Ovary (tissue), 9 donors: ENCODE data around the gene MYO9B. TPM values are rescaled to one million over a fixed set of nuclear protein-coding genes. Genes with fewer than 3 reads are reported as not detected.

Source experiments
- DNase-seq, 5 donors: peaks; one replicate each; pipeline ENCODE4 v3.0.0-alpha.2; 2019 to 2020
- H3K27ac ChIP-seq, 2 donors: fragments of 200-600 bp; one replicate each; pipeline versions ENCODE4 v1.5.1 to v1.8.0; 2019 to 2022
- H3K27me3 ChIP-seq: fragments of 200-600 bp; one replicate; pipeline ENCODE4 v1.8.0; 2022
- H3K36me3 ChIP-seq: fragments of 200-600 bp; sonication (generic); one replicate; pipeline ENCODE4 v1.5.1; 2019
- H3K4me1 ChIP-seq: one replicate; pipeline ENCODE4 v1.8.1; 2013; ENCODE audit warnings: mild to moderate bottlenecking, moderate library complexity; ENCODE audit not compliant: insufficient read depth
- H3K4me3 ChIP-seq: fragments of 200-600 bp; sonication (generic); one replicate; pipeline ENCODE4 v1.5.1; 2017
- H3K9me3 ChIP-seq, 2 donors: fragments of 200-600 bp in 1 of 2; sonication (generic) in 1 of 2; one replicate each; pipeline versions ENCODE4 v1.5.1 to v1.8.1; 2013 to 2019; ENCODE audit warnings: mild to moderate bottlenecking in 1 of 2, moderate library complexity in 1 of 2
- CTCF ChIP-seq, 3 donors: fragments of 450-650 bp in 2 of 3; fragments of 200-600 bp in 1 of 3; IDR thresholded peaks; one replicate each; pipeline versions ENCODE4 v1.5.1 to v1.8.0; 2016 to 2022; ENCODE audit warnings: antibody characterized with exemption in 3 of 3, mild to moderate bottlenecking in 1 of 3
- EP300 ChIP-seq: sonication (generic); formaldehyde crosslinking; IDR thresholded peaks from one replicate; pipeline ENCODE4 v1.6.1; 2017; ENCODE audit warnings: antibody characterized with exemption
- POLR2A ChIP-seq: fragments of 450-650 bp; IDR thresholded peaks from one replicate; pipeline ENCODE4 v1.6.1; 2017; ENCODE audit warnings: antibody characterized with exemption, mild to moderate bottlenecking, moderate library complexity
- WGBS, 3 donors: extraction: QIAGEN DNeasy Blood & Tissue Kit in 1 of 3; methylation state at CpG; one replicate each; pipeline versions ENCODE4 v1.1.5 to v1.1.7; 2013 to 2017; 5-methylcytosine and 5-hydroxymethylcytosine counted together
- intact Hi-C, 4 donors: fragments of 100-400 bp; cut with DNase I; formaldehyde crosslinking; loops; one replicate each; pipeline versions ENCODE4 v1.11.0 to v1.15.1; 2022 to 2023
- polyA plus RNA-seq, 2 donors: library from polyadenylated mRNA; stranded (reverse); fragments of 200-250 nt in 1 of 2; fragments of 350-450 nt in 1 of 2; fragmentation: Illumina TruSeq in 1 of 2; extraction: RNeasy Lipid Tissue Mini Kit (QIAGEN cat#74804) in 1 of 2; gene quantifications; one replicate each; pipeline ENCODE4 v1.2.3, GENCODE V29; 2013 to 2014
- total RNA-seq, 7 donors: library from RNA; depleted of rRNA in 2 of 7; stranded (reverse); fragments of >200 nt in 2 of 7; fragmentation: NEBNext Ultra II Directional in 3 of 7; extraction: Animal tissue kit (Norgen Biotek cat#: 25700) in 3 of 7; gene quantifications; one replicate each; pipeline versions ENCODE4 v1.1.0 to v1.2.4, GENCODE V29; 2016 to 2023
- donor health status: DM: no; HTN: no; CAD: no; lungs with moderate emphysema.
- donor health status: DM: no; HTN: no; CAD: no.
- donor health status: Bipolar disorder and iron deficiency.
- donor health status: DM: yes; HTN: yes; CAD: no.
- donor health status: DM: no; HTN: no; CAD: no.
- donor health status: DM: yes; HTN: yes; CAD: no.

The MYO9B gene
- total and polyA plus RNA-seq, 9 donors = 17.9 to 56.3 (median 34.1) TPM

- WGBS, 3 donors = 41 to 55% (median 48%) methylated on average over 27 of the region's 27 CpGs
- DNase-seq = peak; percentile 52 to 70 (median 69)
- Histone ChIP-seq H3K27ac (no peak overlapping the region), H3K9me3 (no peaks in the 10 kb centered on the region), H3K4me1 (no peaks in the 10 kb centered on the region), H3K27me3 (no peaks in the 10 kb centered on the region), H3K4me3 (no peak overlapping the region), H3K36me3 (no peaks in the 10 kb centered on the region)
- intact Hi-C loops = no loop called here
- no peak for TF ChIP-seq POLR2A
- no peak for TF ChIP-seq CTCF (IDR thresholded peaks at IDR 0.05)
- TF ChIP-seq EP300 = no peak
These were observed 32.2 kb downstream of the MYO9B start for GRCh38 chr19:17107546-17108452.

GRCh38 chr19:17108453-17108784 is 32.8 kb downstream of the MYO9B start:
- Histone ChIP-seq H3K4me3 (no peak overlapping the region), H3K4me1 (no peaks in the 10 kb centered on the region), H3K9me3 (no peaks in the 10 kb centered on the region), H3K36me3 (no peaks in the 10 kb centered on the region), H3K27me3 (no peaks in the 10 kb centered on the region), H3K27ac (no peak overlapping the region)
- 80 to 89% (median 88%) methylated on average over 4 of the region's 4 CpGs for WGBS, 3 donors
- TF ChIP-seq CTCF (IDR thresholded peaks at IDR 0.05) (no peak), EP300 (no peak), POLR2A (no peak)
- intact Hi-C loops = no loop called here
- DNase-seq = no peak

GRCh38 chr19:17109300-17109699 is 33.7 kb downstream of the MYO9B start:
- Histone ChIP-seq H3K4me3 (no peak overlapping the region), H3K27ac (no peak overlapping the region), H3K4me1 (peaks cover 4% of the 10 kb centered on the region), H3K9me3 (no peaks in the 10 kb centered on the region), H3K36me3 (no peaks in the 10 kb centered on the region), H3K27me3 (no peaks in the 10 kb centered on the region)
- no peak for DNase-seq
- TF ChIP-seq POLR2A = no peak
- no peak for TF ChIP-seq CTCF (IDR thresholded peaks at IDR 0.05)
- TF ChIP-seq EP300 = no peak
- intact Hi-C loops = no loop called here
- WGBS, 3 donors = 93 to 95% (median 93%) methylated on average over 9 of the region's 9 CpGs

- 88 to 90% (median 89%) methylated on average over 26 of the region's 26 CpGs for WGBS, 3 donors
- DNase-seq = no peak
These were observed 34.5 kb downstream of the MYO9B start for GRCh38 chr19:17109962-17110598.

More at GRCh38 chr19:17109962-17110598, 34.5 kb downstream of the MYO9B start:
- intact Hi-C loops = no loop called here
- Histone ChIP-seq H3K36me3 (no peaks in the 10 kb centered on the region), H3K9me3 (no peaks in the 10 kb centered on the region), H3K27me3 (no peaks in the 10 kb centered on the region), H3K27ac (no peak overlapping the region), H3K4me1 (peaks cover 6% of the 10 kb centered on the region), H3K4me3 (no peak overlapping the region)
- TF ChIP-seq POLR2A (no peak), EP300 (no peak), CTCF (IDR thresholded peaks at IDR 0.05) (no peak)
